NCI-H1048 (cell line): Measurements from ENCODE around the gene SLC2A5.
"Not testable (repeated sequence)": the region's sequence is repeated elsewhere in the genome, so short reads cannot be mapped to it uniquely, and the experiment has no call there.

Source experiments
- DNase-seq: peaks from one replicate; lab custom pipeline; 2025; lab: John Stamatoyannopoulos, UW

The SLC2A5 gene

GRCh38 chr1:9035226-9035625, 34.2 kb downstream of the SLC2A5 start:
- no peak for DNase-seq

GRCh38 chr1:9033363-9033762, 36.1 kb downstream of the SLC2A5 start:
- DNase-seq: no peak

- no peak for DNase-seq
Measured at GRCh38 chr1:9031484-9032259, 37.8 kb downstream of the SLC2A5 start.

GRCh38 chr1:9031077-9031476, 38.4 kb downstream of the SLC2A5 start:
- DNase-seq: not testable (repeated sequence)

- DNase-seq: no peak
Measured at GRCh38 chr1:9028921-9029705, 40.3 kb downstream of the SLC2A5 start.

GRCh38 chr1:9027307-9027706, 42.1 kb downstream of the SLC2A5 start:
- DNase-seq: no peak

- DNase-seq: no peak
Measured at GRCh38 chr1:9025449-9025848, 44.0 kb downstream of the SLC2A5 start.

- no peak for DNase-seq
Measured at GRCh38 chr1:9024837-9025236, 44.6 kb downstream of the SLC2A5 start.

GRCh38 chr1:9022773-9023172, 46.7 kb downstream of the SLC2A5 start:
- no peak for DNase-seq

- DNase-seq: not testable (repeated sequence)
Measured at GRCh38 chr1:9022026-9022738, 47.3 kb downstream of the SLC2A5 start.

GRCh38 chr1:9020305-9020704, 49.1 kb downstream of the SLC2A5 start:
- no peak for DNase-seq

GRCh38 chr1:9019896-9020295, 49.5 kb downstream of the SLC2A5 start:
- no peak for DNase-seq

- no peak for DNase-seq
Measured at GRCh38 chr1:9018333-9018732, 51.1 kb downstream of the SLC2A5 start.

- no peak for DNase-seq
Measured at GRCh38 chr1:9016455-9016854, 53.0 kb downstream of the SLC2A5 start.

GRCh38 chr1:9014475-9015375, 54.7 kb downstream of the SLC2A5 start:
- no peak for DNase-seq

GRCh38 chr1:9013819-9014218, 55.6 kb downstream of the SLC2A5 start:
- DNase-seq: no peak

GRCh38 chr1:9010781-9011323, 58.6 kb downstream of the SLC2A5 start:
- no peak for DNase-seq

GRCh38 chr1:9009438-9010370, 59.7 kb downstream of the SLC2A5 start:
- DNase-seq: no peak

- DNase-seq: no peak
Measured at GRCh38 chr1:9008236-9008635, 61.2 kb downstream of the SLC2A5 start.

GRCh38 chr1:9006956-9007615, 62.3 kb downstream of the SLC2A5 start:
- DNase-seq: no peak
